Central memory CD8-positive, alpha-beta T cell (primary cell): Measurements from ENCODE around the gene TLN1.

Experiments
- ATAC-seq: fragments of 150-1000 bp; cut with Tn5 transposase; replicated peaks from 2 replicates; pipeline ENCODE4 v1.10.0; 2022; ENCODE audit warnings: mild to moderate bottlenecking, moderate FRiP score, moderate number of reproducible peaks; ENCODE audit not compliant: poor library complexity, severe bottlenecking; ENCODE audit errors: extremely low read depth
- DNase-seq, 2 donors: peaks; one replicate each; pipeline ENCODE4 v3.0.0; 2021; ENCODE audit warnings: low spot score in 2 of 2
- H3K27ac Mint-ChIP-seq: one replicate; pipeline ENCODE4 v1.8.0; 2022; ENCODE audit warnings: low read depth, mild to moderate bottlenecking, moderate library complexity, mixed read lengths
- H3K27me3 Mint-ChIP-seq: one replicate; pipeline ENCODE4 v1.8.0; 2022; ENCODE audit warnings: mixed read lengths
- H3K36me3 Mint-ChIP-seq: one replicate; pipeline ENCODE4 v1.8.0; 2022; ENCODE audit warnings: mild to moderate bottlenecking, moderate library complexity, mixed read lengths; ENCODE audit not compliant: insufficient read depth
- H3K4me1 Mint-ChIP-seq: one replicate; pipeline ENCODE4 v1.8.0; 2022; ENCODE audit warnings: mixed read lengths
- H3K4me3 Mint-ChIP-seq: one replicate; pipeline ENCODE4 v1.8.0; 2022; ENCODE audit warnings: mild to moderate bottlenecking, moderate library complexity, mixed read lengths
- H3K9me3 Mint-ChIP-seq: one replicate; pipeline ENCODE4 v1.8.0; 2022; ENCODE audit warnings: mixed read lengths

Gene TLN1

DNA sequence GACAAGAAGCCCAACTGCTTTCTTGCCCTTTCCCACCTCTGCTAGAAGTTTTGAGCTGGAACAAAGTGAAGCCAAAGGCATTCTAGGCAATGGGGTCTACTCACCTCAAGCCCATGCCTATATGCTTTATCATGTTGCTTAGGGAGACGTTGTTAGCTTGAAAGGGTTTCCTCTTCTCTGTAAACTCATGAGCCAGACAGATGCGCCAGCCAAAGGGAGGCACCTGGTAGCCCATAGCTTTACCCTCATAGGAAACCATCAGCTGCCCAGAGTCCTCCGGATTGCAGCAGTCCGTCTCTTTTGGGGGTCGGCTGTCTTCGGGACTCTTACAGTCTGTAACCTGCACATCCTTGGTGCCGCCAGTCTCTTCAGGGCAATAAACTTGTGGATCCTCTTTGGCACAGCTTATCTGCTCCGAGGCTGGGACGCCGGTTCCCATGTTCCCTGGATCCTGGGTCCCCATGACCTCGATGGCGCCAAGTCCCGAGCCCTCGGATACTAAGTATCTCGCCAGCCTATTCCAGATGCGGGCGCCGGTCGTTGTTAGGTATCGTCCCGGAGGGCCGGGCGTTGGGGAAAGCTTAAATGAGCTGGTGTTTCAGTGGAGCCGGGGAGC is 16.4 kb upstream of the TLN1 start:
- peak overlapping the region; percentile 97 for H3K4me3 Mint-ChIP-seq
- ATAC-seq (peak; percentile 21), DNase-seq (no peak)
- H3K36me3 Mint-ChIP-seq: peaks cover 23% of the 10 kb centered on the region
- H3K4me1 Mint-ChIP-seq: peaks cover 55% of the 10 kb centered on the region
- H3K9me3 Mint-ChIP-seq: no peaks in the 10 kb centered on the region
- no peaks in the 10 kb centered on the region for H3K27me3 Mint-ChIP-seq
- peak overlapping the region; percentile 91 for H3K27ac Mint-ChIP-seq

GRCh38 chr9:35746583-35746982 is 14.6 kb upstream of the TLN1 start:
- Mint-ChIP-seq H3K27ac (peak overlapping the region; percentile 5), H3K4me1 (peaks cover 62% of the 10 kb centered on the region), H3K4me3 (peak overlapping the region; percentile 97), H3K27me3 (no peaks in the 10 kb centered on the region), H3K9me3 (no peaks in the 10 kb centered on the region), H3K36me3 (peaks cover 29% of the 10 kb centered on the region)
- no peak for ATAC-seq
- no peak for DNase-seq

DNA sequence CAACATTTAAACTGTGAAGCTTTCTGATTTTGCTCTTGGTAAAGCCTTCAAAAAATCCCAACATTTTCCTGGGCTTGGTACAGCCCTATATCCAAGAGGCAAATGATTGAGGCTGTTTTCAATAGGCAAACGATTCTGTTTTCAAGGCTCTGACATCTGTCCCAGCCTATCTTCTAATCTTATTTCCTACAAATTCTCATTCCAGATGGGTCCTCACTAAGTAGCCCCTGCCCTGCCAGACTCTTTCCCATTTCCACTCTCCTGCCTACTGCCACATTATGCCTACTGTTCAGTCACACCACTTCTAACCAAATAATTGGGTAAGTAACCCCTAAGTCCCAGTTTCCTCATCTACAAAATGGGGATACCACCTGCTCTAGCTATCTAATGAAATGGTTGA is 13.6 kb upstream of the TLN1 start:
- no peak for DNase-seq
- H3K4me3 Mint-ChIP-seq: peak overlapping the region; percentile 97
- no peaks in the 10 kb centered on the region for H3K27me3 Mint-ChIP-seq
- H3K9me3 Mint-ChIP-seq: no peaks in the 10 kb centered on the region
- peaks cover 64% of the 10 kb centered on the region for H3K4me1 Mint-ChIP-seq
- ATAC-seq: no peak
- H3K36me3 Mint-ChIP-seq: peaks cover 35% of the 10 kb centered on the region
- peak overlapping the region; percentile 5 for H3K27ac Mint-ChIP-seq

GRCh38 chr9:35743880-35744518 is 12.0 kb upstream of the TLN1 start:
- Mint-ChIP-seq H3K27me3 (no peaks in the 10 kb centered on the region), H3K4me3 (no peak overlapping the region), H3K4me1 (peaks cover 52% of the 10 kb centered on the region), H3K27ac (no peak overlapping the region), H3K36me3 (peaks cover 35% of the 10 kb centered on the region), H3K9me3 (no peaks in the 10 kb centered on the region)
- DNase-seq: no peak
- no peak for ATAC-seq

DNA sequence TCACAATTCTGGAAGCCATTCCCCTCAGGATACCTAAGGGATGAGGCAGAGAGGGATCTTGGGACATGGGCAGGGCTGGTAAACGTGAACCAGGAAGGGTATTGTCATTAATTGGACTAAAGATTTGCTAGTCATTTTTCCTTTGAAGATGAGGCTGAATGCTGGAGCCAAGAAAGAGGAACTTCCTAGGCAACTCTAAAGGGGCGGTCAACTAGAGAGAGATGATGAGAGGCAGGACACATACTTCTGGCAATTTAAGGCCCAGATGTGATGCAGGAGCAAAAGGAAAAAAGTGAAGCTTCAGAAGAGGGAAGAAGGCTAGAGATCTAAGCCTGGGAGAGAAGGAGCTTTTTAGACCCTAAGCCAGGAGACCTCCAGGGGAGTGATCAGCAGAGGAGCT is 11.5 kb upstream of the TLN1 start:
- Mint-ChIP-seq H3K27ac (no peak overlapping the region), H3K27me3 (no peaks in the 10 kb centered on the region), H3K4me3 (no peak overlapping the region), H3K9me3 (no peaks in the 10 kb centered on the region), H3K4me1 (peaks cover 52% of the 10 kb centered on the region), H3K36me3 (peaks cover 41% of the 10 kb centered on the region)
- DNase-seq: no peak
- no peak for ATAC-seq

- ATAC-seq (no peak), DNase-seq (no peak)
- H3K9me3 Mint-ChIP-seq: no peaks in the 10 kb centered on the region
- H3K4me1 Mint-ChIP-seq: peaks cover 38% of the 10 kb centered on the region
- H3K27ac Mint-ChIP-seq: peak overlapping the region; percentile 8
- H3K4me3 Mint-ChIP-seq: no peak overlapping the region
- peaks cover 43% of the 10 kb centered on the region for H3K36me3 Mint-ChIP-seq
- H3K27me3 Mint-ChIP-seq: no peaks in the 10 kb centered on the region
Observed at GRCh38 chr9:35741740-35742139, 9.7 kb upstream of the TLN1 start.

DNA sequence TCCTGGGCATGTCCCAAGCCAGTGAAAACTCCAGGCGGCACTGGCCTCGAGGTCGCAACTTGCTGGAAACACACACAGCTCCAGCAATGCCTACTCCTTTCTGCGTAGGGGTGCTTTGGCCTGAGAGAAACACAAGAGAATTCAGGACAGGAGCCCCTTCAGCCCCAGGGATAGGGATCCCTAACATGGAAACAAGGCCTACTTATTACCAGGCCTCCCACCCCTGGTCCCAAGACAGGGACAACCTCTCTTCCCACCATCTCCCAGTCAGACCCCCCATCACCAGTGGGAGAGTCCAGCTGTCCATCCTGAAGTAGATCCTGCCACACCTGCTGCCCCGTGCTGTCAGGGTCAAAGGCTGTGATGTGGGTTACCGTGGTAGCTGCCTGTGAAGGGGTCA is 8.2 kb upstream of the TLN1 start:
- no peak for DNase-seq
- ATAC-seq: no peak
- Mint-ChIP-seq H3K27ac (no peak overlapping the region), H3K36me3 (peaks cover 47% of the 10 kb centered on the region), H3K27me3 (no peaks in the 10 kb centered on the region), H3K4me1 (peaks cover 33% of the 10 kb centered on the region), H3K4me3 (no peak overlapping the region), H3K9me3 (no peaks in the 10 kb centered on the region)

- Mint-ChIP-seq H3K27me3 (no peaks in the 10 kb centered on the region), H3K4me3 (no peak overlapping the region), H3K36me3 (peaks cover 44% of the 10 kb centered on the region), H3K27ac (no peak overlapping the region), H3K4me1 (peaks cover 28% of the 10 kb centered on the region), H3K9me3 (no peaks in the 10 kb centered on the region)
- DNase-seq (no peak), ATAC-seq (no peak)
Observed at GRCh38 chr9:35738924-35739323, 6.9 kb upstream of the TLN1 start.

DNA sequence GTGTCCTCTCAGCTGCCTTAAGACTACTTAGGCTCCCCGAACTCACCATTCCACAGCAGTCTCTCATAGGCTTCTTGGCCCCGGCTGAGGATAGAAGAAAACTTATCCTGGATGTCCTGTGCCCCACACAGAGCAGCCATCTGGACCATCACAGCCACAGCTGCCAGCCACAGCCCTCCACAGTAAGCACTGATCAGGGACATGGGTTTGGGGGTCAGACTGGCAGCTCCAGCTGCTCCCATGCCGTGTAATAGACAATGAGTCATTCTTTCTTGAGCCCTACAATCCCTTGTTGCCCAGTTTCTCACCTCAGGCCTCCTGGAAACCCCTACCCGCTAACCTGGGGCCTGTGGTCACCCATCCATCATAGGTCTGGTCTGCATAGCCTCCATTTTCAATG is 6.2 kb upstream of the TLN1 start:
- Mint-ChIP-seq H3K36me3 (peaks cover 39% of the 10 kb centered on the region), H3K9me3 (no peaks in the 10 kb centered on the region), H3K27ac (no peak overlapping the region), H3K4me1 (peaks cover 24% of the 10 kb centered on the region), H3K4me3 (no peak overlapping the region), H3K27me3 (no peaks in the 10 kb centered on the region)
- DNase-seq (no peak), ATAC-seq (no peak)

GRCh38 chr9:35737143-35737542 is 5.1 kb upstream of the TLN1 start:
- peaks cover 27% of the 10 kb centered on the region for H3K4me1 Mint-ChIP-seq
- no peak for DNase-seq
- no peak for ATAC-seq
- peaks cover 34% of the 10 kb centered on the region for H3K36me3 Mint-ChIP-seq
- no peaks in the 10 kb centered on the region for H3K27me3 Mint-ChIP-seq
- H3K27ac Mint-ChIP-seq: no peak overlapping the region
- H3K4me3 Mint-ChIP-seq: no peak overlapping the region
- no peaks in the 10 kb centered on the region for H3K9me3 Mint-ChIP-seq

DNA sequence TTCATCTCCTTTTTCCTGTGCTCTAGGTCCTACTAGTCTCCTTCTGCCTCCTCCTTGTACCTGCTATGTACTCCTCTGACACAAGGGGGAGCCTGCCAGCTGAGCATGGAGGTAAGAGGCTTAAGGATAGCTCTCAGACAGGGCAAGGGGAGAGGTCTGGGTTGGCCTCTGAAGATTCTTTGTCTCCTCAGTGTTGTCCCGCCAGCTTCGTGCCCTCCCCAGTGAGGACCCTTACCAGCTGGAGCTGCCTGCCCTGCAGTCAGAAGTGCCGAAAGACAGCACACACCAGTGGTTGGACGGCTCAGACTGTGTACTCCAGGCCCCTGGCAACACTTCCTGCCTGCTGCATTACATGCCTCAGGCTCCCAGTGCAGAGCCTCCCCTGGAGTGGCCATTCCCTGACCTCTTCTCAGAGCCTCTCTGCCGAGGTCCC is 4.2 kb upstream of the TLN1 start:
- no peak for ATAC-seq
- no peaks in the 10 kb centered on the region for H3K27me3 Mint-ChIP-seq
- no peak overlapping the region for H3K4me3 Mint-ChIP-seq
- peak in 1 of 2 donors; percentile 48 for DNase-seq
- peaks cover 26% of the 10 kb centered on the region for H3K4me1 Mint-ChIP-seq
- peaks cover 32% of the 10 kb centered on the region for H3K36me3 Mint-ChIP-seq
- no peaks in the 10 kb centered on the region for H3K9me3 Mint-ChIP-seq
- no peak overlapping the region for H3K27ac Mint-ChIP-seq

- no peaks in the 10 kb centered on the region for H3K27me3 Mint-ChIP-seq
- no peak for ATAC-seq
- H3K4me1 Mint-ChIP-seq: peaks cover 29% of the 10 kb centered on the region
- no peaks in the 10 kb centered on the region for H3K9me3 Mint-ChIP-seq
- no peak overlapping the region for H3K4me3 Mint-ChIP-seq
- no peak for DNase-seq
- H3K27ac Mint-ChIP-seq: no peak overlapping the region
- peaks cover 22% of the 10 kb centered on the region for H3K36me3 Mint-ChIP-seq
Observed at GRCh38 chr9:35734096-35734495, 2.1 kb upstream of the TLN1 start.

DNA sequence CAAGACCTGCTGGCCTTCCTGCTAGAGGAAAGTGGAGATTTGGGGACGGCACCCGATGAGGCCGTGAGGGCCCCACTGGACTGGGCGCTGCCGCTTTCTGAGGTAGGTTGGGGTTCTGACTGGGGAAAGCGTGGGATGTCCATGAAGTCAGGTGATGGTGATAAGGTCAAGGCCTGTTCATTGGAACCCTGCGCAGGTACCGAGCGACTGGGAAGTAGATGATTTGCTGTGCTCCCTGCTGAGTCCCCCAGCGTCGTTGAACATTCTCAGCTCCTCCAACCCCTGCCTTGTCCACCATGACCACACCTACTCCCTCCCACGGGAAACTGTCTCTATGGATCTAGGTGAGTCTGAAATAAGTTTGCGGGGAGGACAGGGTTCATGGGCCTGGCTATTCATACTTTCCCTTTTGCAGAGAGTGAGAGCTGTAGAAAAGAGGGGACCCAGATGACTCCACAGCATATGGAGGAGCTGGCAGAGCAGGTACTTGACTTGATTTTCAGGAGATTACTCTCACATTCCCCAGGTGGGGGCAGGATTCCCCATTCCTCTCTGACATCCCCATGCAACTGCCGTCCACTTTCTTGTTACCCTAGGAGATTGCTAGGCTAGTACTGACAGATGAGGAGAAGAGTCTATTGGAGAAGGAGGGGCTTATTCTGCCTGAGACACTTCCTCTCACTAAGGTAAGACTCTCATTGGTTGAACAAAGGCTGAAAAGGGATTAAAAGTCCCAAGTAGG is 976 bp upstream of the TLN1 start:
- peaks cover 29% of the 10 kb centered on the region for H3K4me1 Mint-ChIP-seq
- H3K9me3 Mint-ChIP-seq: no peaks in the 10 kb centered on the region
- no peak for DNase-seq
- H3K4me3 Mint-ChIP-seq: no peak overlapping the region
- ATAC-seq: no peak
- H3K27me3 Mint-ChIP-seq: no peaks in the 10 kb centered on the region
- peak overlapping the region; percentile 73 for H3K27ac Mint-ChIP-seq
- peaks cover 15% of the 10 kb centered on the region for H3K36me3 Mint-ChIP-seq
